Hematopoietic multipotent progenitor cell treated with erythropoietin and hydrocortisone succinate and interleukin-3 and kit ligand, for 4 days (in vitro differentiated cells): ENCODE measurements around the gene CYBC1.
A peak's percentile ranks its signal among the peaks of the same experiment; 100 is the strongest.
"Not testable (repeated sequence)": the region's sequence is repeated elsewhere in the genome, so short reads cannot be mapped to it uniquely, and the experiment has no call there.

ENCODE experiments used
- DNase-seq: peaks from one replicate; pipeline ENCODE4 v3.0.0-alpha.2; 2015

Gene CYBC1

DNA sequence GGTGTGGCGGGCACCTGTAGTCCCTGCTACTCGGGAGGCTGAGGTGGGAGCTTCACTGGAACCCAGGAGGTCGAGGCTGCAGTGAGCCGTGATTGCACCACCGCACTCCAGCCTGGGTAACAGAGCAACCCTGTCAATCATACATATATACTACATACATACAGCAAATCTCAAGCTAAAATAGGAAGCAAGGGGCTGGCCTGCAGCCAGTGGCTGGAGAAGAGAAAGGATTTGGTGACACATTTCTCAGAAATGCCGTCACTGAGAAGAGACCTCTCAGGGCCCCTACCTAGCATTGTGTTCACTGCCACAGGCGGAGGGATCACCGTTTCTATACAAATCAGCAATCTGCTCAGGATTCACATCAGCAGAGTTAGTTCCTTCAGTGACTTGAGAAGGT lies 24.9 kb upstream of the CYBC1 start:
- no peak for DNase-seq

DNA sequence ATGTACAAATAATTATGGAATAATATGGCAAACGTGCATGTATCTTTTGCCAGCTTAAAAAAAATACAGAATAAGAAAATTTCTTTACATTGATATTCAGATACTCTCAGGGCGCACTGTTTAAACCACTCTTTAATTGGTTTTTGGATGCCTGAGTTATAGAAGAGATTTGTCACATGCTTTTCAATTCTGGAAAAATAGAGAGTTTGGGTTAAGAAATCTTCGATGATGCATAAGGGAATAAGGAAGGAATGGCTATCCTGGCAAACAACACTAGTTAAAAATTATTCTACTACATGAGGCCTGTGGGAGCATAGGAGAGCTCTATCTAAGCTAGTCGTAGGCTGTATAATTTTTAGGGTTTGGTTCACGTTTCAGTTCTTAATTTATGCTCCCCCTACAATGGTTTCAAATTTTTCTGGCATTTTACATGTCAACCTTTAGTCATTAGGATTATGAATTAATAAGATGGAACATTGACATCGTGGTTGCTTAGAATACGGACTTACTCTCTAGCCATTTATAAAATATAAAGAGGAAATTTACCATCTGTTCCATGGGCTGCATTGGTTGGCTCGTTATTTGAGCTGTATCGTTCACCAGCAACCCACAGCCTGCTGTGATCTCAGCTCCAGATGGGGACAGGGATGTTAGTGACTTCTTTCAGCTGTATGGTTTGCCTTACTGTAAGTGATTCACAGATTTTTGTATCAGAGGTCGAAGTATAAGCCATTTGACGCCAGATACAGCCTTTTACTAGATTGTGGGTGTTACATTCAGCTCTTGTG lies 23.9 kb upstream of the CYBC1 start:
- DNase-seq, result no peak

DNA sequence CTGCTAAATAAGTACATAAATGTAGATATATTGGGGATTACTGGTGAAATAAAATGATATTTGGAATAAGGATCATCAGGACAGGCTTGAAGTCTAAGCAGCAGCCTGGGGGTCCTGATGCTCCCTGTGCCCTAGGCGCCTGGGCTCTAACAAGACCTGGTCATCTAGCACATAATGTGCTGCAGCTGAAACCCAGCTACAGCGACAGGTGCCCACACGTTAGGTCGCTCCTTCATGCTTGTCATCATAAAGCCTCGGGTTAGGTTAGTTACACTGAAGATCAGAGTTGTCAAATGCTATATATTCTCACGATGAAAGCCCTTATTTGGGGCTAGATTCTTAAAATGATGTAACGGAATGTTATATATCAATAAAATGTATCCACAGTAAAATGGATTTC lies 19.5 kb upstream of the CYBC1 start:
- no peak for DNase-seq

DNA sequence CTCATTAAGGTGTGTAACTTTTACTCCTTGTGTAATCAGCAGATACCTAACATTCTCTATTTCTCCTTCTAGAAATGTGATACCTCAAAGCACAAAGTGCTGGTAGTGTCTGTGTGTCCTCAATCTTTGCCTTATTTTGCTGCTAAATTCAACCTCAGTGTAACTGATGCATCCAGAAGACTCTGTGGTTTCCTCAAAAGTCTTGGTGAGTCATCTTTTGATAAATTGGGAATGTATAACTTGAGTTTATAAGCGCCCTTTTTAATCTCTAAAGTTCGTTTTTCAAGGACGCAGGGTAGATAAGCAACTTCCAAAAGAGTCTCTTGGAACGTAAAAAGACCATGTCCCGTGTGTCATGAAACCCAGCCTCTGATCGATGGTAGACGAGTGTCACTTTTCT lies 18.1 kb upstream of the CYBC1 start:
- DNase-seq, result no peak

DNA sequence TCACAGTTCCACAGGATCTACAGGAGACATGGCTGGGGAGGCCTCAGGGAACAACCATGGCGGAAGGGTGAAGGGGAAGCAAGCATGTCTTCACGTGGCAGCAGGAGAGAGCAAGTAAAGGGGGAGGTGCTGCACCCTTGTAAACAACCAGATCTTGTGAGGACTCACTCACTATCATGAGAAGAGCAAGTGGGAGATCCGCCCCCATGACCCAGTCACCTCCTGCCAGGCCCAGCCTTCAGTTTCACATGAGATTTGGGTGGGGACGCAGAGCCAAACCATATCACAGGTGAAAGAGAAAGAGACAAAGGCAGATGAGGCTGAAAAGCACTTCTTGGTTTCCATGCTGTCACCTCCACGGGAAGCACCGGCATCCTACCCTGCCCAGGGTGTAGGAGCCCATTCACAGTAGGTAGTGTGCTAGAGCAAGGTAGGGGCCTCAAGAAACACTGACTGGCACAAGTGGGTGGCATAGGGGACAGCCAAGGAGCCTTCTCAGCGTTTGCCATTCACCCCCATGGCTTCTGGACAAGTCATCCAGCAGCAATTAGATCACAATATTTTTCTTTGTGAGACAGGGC lies 14.6 kb upstream of the CYBC1 start:
- no peak for DNase-seq

DNA sequence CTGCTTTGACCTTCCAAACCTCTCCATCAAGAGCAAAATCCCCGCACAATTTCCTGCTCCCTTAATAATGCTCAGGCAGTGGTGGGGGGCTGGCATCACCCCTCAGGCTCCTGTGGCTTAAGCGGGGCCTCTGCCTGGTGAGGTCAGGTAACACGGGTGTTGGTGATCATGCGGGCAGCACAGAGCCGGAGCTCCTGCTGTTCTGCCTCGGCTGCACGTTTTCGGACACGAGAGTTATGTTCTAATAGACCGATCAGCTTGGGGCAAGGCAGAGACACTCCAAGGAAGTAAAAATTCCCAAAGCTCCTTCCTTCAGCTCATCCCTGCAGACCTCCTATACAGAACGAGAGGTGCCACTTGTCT lies 14.0 kb upstream of the CYBC1 start:
- no peak for DNase-seq

DNA sequence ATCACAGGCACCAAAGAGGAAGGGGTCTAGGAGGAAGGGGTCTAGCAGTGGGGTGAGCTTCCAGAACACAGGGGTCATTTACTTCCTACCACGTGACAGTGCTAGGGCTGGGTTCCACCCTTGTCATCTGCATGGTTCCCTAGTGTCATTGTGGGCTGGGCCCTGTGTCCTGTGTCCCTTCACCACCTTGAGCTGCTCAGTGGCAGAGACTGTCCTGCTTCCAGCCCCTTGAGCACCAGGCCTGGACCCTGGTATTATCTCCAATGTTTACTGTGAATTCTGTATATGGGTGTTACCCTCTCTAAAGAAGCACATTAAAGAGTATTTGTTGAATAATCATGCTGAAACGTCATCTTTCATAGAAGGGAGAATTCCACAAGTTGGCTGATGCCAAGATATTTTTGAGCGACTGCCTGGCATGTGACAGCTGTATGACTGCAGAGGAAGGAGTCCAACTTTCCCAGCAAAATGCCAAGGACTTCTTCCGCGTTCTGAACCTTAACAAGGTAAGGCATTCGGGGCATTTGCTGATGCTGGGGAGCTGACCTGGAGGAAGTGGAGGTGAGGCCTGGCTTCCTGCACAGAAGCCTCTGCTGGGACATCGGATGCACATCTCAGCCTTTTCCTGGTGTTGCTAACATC lies 13.5 kb upstream of the CYBC1 start:
- no peak for DNase-seq

DNA sequence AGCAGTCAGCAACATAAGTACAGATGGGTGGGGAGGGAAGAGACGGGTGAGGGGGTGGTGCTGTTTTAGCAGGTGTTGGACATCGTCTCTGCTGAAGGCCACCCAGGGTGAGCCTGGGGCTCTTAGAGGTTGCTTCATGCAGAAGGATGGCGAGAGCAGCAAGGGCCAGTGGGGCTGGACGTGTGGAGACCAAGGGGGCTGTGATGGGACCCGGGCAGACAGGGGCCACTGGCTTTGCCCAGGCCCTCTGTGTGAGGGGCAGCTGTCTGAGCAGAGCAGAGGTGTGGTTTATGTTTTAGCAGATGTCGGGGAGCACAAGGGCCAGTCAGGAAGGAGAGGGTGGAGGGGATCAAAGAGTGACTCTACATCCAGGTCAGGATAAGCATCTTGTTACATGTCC lies 12.8 kb upstream of the CYBC1 start:
- no peak for DNase-seq

DNA sequence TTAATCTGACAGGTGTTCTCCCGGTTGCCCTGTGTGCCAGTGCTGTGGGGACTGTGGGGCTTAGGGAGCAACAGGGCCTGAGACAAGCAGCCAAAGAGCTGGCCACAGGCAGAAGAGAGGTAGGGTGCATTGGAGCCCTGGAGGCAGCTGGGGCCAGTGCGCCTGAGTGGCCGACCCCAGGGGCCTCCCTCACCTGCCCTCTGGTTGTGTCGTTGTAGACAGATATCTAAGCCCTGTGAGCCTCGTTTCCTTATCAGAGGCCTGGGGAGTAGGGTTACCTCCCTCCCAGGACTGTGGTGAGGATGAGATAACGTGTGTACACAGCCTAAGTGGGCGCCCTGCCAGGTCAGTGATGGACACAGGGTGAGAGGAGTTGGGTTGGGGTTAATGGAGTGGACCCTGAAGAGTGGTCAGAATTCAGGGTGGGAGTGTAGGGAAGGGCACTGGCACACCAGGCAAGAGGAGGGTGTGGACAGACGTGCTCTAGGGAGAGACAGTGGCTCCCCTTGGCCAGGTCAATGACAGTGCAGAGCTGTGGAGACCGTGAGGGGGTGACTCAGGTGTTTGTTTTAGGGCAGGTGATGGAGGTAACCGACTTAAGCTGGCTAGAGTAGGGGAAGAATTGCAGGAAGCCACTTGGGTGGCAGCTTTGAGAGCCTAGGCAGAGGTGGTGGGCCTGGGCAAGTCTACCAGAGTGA lies 11.4 kb upstream of the CYBC1 start:
- peak; percentile 86 for DNase-seq

DNA sequence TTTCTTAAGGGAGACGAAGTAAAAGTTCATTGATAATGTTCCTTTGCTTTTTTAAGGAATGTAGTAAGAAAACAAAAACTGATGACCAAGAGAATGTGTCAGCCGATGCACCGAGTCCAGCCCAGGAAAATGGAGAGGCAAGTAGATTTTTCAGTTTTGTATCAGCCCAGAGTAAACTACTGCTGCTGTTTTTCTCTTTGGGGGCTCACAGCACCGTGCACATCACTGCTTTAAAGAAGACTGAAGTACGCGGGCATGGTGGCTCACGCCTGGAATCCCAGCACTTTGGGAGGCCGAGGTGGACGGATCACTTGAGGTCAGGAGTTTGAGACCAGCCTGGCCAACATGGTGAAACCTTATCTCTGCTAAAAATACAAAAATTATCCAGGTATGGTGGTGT lies 9.4 kb upstream of the CYBC1 start:
- not testable (repeated sequence) for DNase-seq

DNA sequence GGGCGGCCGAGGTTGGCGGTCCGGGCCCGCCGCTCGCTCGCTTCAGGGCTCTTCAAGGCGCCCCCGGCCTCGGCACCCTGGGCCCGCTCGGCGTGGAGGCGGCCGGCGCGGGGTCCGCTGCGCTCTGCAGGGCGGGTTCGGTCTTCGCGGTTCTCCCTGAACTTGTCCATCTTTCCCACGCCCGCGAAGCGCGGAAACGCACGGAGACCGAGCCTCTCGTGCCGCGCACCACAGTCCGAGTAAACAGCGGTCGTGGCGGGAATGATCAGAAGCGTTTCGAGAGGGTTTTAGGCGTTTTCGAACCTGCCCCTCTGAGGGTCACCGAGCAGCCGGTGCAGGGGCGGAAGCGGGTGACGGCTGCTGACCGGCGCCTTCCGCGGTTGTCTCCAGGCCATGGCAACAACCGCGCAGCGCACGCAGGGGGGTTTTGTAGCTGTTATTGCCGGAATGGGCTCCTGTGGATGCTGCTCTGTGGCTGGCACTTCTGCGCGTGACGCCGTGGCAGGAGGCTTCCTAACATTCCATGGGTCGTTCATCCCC lies 8.4 kb upstream of the CYBC1 start:
- peak; percentile 67 for DNase-seq

DNA sequence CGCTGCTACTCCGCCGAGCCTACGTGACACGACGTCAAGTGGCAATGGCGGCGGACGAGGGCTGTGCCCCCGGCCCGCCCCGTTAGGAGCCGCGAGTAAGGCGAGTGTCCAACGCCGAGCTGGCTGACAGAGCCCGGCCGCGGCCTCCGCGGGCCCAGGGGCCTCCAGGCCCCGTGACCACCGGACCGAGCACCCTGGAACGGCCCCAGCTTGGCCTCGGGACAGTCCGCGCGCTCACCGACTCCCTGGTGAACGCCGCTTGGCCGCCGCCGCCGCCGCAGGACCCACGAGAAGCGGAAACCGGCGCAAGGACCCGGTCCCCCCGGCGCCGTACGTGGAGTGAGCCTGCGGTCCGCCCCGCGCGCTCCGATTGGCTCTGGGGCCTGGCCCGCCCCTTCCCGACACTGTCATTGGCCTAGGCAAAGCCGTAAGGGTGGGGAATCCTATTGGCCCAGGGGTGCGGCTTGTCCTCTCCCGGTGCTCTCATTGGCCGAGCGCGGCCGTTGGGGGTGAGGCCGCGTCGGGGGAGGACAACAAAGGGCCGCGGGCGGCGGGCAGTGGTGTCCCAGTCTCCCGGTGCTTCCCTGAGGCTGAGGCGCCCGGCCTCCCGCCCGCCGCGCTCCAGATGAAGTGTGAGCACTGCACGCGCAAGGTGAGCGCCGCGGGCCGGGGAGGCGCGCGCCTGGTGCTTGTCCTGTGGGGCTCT lies 7.8 kb upstream of the CYBC1 start, which contains the start of gene NARF:
Gene NARF, plus strand, starts transcription at position 563 of the 706 bp plus-strand sequence. Its CDS starts 63 bp downstream, at position 626.
- peak; percentile 99 for DNase-seq

DNA sequence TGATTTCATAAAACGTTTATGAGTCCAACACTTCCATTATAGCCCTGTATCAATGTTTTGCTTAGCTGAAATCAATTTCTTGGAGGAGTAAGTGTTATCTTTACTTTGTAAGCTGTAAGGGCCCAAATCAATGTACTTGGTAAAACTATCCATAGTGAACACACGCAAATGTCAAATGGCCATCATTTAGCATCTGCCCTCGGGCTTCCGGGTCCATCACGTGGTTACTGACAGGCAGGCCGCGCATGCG lies 7.3 kb upstream of the CYBC1 start:
- peak; percentile 98 for DNase-seq

DNA sequence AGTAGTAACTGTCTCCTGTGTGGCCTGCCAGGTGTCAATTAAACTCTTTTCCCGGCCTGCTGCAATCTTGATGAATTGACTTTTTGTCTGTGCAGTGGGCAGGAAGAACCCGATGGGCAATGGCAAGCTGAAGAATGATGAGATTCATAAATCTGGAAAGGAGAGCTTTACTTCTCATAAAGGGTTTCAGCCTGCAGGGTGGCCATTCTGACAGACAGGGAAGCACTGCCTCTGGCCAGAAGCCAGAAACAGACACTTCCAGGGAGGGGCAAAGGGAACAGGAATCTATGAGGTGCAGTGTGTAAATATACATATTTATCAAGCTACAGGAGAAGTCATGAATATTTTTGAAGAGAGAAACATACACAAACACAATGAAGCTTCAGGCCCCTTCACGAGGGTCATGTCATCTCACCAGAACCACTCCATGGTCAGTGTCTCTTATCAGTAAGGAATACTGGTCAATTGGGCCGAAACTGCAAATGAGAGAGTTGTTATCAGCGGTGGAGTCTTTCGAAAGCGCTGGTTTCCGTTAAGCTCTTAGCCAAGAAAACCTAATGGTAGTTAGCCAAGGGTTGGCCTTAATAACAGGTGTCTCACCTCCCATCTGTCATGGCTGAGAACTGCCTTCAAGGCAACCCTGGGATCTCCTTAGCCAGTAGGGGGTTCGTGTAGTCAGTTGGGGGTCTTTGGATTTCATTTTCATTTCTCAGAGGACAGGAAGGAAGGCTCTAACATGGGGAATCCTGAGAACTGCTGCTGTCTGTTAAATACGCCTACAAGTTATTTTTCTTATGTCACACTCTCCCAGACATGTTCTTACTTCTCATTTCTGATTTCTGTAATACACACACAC lies 6.7 kb upstream of the CYBC1 start:
- peak; percentile 60 for DNase-seq

DNA sequence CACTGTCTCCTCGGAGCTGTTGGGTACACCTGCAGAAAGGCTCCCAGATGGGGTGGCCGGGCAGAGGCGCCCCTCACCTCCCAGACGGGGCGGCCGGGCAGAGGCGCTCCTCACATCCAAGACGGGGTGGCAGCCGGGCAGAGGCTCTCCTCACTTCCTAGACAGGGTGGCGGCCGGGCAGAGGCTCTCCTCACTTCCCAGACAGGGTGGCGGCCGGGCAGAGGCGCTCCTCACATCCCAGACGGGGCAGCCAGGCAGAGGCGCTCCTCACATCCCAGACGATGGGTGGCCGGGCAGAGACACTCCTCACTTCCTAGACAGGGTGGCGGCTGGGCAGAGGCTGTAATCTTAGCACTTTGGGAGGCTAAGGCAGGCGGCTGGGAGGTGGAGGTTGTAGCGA lies 3.2 kb upstream of the CYBC1 start:
- not testable (repeated sequence) for DNase-seq

DNA sequence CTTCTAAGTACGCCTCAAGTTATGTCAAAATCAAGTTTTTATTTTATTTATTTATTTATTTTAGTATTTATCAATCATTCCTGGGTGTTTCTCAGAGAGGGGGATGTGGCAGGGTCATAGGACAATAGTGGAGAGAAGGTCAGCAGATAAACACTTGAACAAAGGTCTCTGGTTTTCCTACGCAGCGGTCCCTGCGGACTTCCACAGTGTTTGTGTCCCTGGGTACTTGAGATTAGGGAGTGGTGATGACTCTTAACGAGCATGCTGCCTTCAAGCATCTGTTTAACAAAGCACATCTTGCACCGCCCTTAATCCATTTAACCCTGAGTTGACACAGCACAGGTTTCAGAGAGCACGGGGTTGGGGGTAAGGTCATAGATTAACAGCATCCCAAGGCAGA lies 2.6 kb upstream of the CYBC1 start:
- not testable (repeated sequence) for DNase-seq

DNA sequence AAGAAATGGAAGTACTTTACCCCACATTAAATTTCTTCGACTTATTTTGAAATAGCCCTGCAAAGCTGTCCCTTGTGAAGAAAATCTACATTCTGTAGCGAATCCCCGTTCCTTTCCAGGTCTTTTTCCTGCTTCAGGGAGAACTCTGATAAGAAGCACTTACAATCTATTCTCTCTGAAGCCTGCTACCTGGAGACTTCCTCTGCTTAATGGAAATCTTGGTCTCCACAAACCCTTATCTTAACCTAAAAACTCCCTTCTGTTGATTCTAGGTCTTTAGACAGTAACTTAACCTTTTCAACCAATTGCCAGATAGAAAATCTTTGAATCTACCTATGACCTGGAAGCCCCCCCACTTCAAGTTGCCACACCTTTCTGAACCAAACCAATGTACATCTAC lies 1.6 kb upstream of the CYBC1 start:
- DNase-seq, result no peak

DNA sequence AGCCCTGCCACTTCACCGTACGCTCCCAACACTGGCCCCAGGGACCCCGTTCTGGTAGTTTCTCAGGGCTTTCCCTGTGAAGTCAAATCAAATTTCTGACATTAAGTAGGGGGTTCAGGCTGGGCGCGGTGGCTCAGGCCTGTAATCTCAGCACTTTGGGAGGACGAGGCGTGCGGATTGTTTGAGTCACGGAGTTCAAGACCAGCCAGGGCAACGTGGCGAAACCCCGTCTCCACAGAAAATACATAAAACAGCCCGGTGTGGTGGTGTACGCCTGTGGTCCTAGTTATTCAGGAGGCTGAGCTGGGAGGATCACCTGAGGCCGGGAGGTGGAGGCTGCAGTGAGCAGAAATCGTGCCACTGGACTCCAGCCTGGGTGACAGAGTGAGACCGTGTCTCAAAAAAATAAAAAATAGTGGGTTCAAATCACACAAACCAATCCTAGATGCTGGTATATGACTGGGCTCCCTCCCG lies 632 bp downstream of the CYBC1 start:
- peak; percentile 40 for DNase-seq

DNA sequence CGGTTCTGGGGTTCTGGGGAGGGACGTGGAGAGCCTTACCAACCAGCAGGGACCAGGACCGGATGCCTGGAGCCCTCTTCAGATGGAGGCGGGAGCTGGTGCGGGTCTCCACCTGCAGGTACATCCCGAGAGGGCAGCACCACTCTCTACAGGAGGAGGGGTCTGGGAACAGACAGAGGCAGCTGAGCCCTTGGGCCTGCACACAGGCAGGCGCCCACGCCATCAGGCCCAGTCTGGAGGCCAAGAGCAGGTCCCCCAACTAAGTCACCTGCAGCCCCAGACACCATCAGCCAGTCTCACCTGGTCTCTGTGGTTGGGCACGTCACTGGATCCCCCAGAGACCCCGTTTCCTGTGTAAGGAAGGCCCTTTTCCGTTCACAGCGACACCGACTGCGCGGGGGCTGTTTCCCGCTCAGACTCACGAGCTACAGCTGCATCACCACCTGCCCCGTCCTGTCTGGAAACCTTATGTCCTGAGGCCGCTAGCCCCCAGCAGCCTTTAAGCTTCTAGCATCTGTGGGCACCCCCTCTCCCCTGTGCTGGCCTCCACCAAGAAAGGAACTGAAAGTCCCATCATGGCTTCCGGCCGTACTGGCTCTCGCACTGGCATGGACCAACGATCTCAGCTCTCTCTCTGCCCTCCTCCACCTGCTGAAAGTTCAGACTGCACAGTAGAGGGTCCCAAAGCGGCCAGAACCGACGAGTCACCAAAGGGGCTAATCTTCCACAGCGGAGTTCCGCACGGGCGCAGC lies 1.2 kb downstream of the CYBC1 start:
- peak; percentile 66 for DNase-seq

DNA sequence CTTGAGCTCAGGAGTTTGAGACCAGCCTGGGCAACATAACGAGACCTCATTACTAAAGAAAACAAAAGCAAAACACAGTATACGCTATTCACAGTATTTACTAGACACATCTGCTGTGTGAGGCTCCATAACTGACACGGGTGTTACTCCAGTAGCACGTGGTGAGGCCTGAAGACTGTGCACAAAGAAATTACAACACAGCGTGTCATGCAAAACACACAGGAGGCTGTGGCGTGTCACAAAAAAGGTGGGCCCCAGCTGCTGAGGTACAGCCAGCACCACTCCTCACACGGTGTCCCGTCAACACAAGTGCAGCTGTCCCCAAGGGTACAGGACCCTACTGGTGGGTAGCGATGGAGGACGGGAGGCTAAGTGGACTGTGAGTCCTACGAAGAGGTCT lies 2.7 kb downstream of the CYBC1 start:
- DNase-seq, result no peak

DNA sequence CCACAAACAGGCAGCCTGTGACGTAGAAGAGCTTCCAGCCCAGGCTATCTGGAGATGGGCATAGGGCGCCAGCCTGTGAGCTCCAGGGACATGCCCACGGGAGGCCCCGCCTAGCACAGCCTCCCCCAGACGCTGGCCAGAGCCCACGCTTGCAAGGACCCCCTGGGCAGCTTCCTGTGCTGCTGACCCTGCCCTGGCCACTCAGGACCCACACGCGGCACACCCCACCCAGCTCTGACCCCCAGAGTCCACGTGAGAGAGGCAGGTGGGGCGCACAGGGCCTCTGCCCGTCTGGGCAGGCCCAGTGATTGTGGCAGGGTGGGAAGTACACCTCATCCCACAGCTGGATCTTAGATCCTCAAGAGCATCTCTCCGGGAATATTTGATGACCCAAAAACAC lies 3.9 kb downstream of the CYBC1 start:
- no peak for DNase-seq
